HUES6 (cell line): ENCODE measurements around the gene CSNK1E.

Experiments
- H3K27ac ChIP-seq: 2 replicates; pipeline ENCODE4 v1.7.0; 2013; ENCODE audit warnings: low read depth, mild to moderate bottlenecking, low read length, inconsistent platforms
- H3K27me3 ChIP-seq: 2 replicates; pipeline ENCODE4 v1.6.1; 2013; ENCODE audit warnings: low read length; ENCODE audit not compliant: control insufficient read depth, insufficient read depth
- H3K36me3 ChIP-seq: 2 replicates; pipeline ENCODE4 v1.6.1; 2013; ENCODE audit warnings: low read length; ENCODE audit not compliant: control insufficient read depth, insufficient read depth
- H3K4me1 ChIP-seq: 2 replicates; pipeline ENCODE4 v1.6.1; 2013; ENCODE audit warnings: low read length; ENCODE audit not compliant: control insufficient read depth, insufficient read depth
- H3K4me3 ChIP-seq: 2 replicates; pipeline ENCODE4 v1.5.1; 2013; ENCODE audit warnings: low read depth, low read length
- H3K9ac ChIP-seq: one replicate; pipeline ENCODE4 v1.6.1; 2013; ENCODE audit warnings: mild to moderate bottlenecking, low read length
- H3K9me3 ChIP-seq: 2 replicates; pipeline ENCODE4 v1.6.1; 2013; ENCODE audit warnings: low read depth, low read length; ENCODE audit not compliant: control insufficient read depth, insufficient read depth

Gene CSNK1E

GRCh38 chr22:38327396-38327795 lies 10.2 kb upstream of the CSNK1E start:
- Histone ChIP-seq H3K27ac (peak overlapping the region; percentile 21; the same call in 1 of the 2 replicates), H3K4me3 (no peak overlapping the region), H3K9me3 (no peaks in the 10 kb centered on the region), H3K4me1 (peaks cover 40% of the 10 kb centered on the region), H3K36me3 (peaks cover 4% of the 10 kb centered on the region; the same call in 1 of the 2 replicates), H3K27me3 (no peaks in the 10 kb centered on the region), H3K9ac (no peak overlapping the region)

DNA sequence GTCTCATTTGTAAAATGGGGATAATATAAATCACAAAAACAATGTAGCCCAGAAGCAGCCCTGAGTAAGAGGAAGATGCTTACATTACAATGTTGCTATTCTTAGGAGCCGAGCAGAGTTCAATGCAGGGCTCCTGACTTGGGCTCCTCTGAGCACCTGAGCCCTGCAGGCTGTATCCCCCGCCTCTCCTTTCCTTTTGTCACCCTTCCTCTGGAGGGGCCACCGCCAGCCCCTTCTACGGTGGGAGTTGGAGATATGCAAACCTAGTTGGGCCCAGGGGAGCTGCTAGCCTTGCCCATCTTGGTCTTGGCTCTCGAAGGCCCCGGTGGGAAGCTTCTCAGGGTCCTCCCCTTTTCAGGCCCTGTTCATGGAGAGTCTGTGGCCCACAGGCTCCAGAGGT lies 8.4 kb upstream of the CSNK1E start:
- Histone ChIP-seq H3K36me3 (peaks cover 4% of the 10 kb centered on the region; the same call in 1 of the 2 replicates), H3K9ac (peak overlapping the region; percentile 43), H3K4me1 (peaks cover 40% of the 10 kb centered on the region), H3K4me3 (no peak overlapping the region), H3K27me3 (no peaks in the 10 kb centered on the region), H3K9me3 (no peaks in the 10 kb centered on the region), H3K27ac (peak overlapping the region; percentile 86)

DNA sequence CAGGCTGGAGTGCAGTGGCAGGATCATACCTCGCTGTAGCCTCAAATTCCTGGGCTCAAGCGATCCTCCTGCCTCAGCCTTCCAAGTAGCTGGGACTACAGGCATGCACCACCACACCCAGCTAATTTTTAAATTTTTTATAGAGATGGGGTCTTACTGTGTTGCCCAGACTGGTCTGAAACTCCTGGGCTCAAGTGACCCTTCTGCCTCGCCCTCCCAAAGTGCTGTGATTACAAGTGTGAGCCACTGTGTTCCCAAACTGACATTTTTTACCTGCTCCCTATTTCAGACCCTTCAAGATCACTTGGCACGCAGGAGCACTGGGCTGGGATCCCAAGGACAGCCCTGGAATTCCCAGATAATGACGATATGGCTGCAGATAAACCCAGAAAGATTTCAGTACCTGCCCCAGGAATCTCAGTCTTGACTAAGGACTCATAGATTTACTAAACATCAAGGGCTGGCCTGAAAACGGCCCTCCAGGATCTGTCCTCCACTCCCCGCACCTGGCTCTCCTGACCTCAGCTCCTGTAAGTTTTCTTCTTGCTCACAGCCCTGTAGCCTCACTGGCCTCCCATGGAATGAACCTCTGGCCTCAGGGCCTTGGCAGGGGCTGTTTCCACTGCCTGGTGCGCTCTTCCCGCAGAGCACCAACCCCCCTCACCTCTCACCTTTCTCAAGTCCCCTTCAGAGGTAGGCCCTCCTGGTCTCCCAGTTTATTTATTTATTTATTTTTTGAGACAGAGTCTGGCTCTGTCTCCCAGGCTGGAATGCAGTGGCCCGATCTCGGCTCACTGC lies 3.6 kb upstream of the CSNK1E start:
- Histone ChIP-seq H3K9me3 (no peaks in the 10 kb centered on the region), H3K4me1 (peaks cover 48% of the 10 kb centered on the region), H3K9ac (no peak overlapping the region), H3K27ac (no peak overlapping the region), H3K36me3 (no peaks in the 10 kb centered on the region; the same call in 1 of the 2 replicates), H3K27me3 (no peaks in the 10 kb centered on the region), H3K4me3 (no peak overlapping the region)

DNA sequence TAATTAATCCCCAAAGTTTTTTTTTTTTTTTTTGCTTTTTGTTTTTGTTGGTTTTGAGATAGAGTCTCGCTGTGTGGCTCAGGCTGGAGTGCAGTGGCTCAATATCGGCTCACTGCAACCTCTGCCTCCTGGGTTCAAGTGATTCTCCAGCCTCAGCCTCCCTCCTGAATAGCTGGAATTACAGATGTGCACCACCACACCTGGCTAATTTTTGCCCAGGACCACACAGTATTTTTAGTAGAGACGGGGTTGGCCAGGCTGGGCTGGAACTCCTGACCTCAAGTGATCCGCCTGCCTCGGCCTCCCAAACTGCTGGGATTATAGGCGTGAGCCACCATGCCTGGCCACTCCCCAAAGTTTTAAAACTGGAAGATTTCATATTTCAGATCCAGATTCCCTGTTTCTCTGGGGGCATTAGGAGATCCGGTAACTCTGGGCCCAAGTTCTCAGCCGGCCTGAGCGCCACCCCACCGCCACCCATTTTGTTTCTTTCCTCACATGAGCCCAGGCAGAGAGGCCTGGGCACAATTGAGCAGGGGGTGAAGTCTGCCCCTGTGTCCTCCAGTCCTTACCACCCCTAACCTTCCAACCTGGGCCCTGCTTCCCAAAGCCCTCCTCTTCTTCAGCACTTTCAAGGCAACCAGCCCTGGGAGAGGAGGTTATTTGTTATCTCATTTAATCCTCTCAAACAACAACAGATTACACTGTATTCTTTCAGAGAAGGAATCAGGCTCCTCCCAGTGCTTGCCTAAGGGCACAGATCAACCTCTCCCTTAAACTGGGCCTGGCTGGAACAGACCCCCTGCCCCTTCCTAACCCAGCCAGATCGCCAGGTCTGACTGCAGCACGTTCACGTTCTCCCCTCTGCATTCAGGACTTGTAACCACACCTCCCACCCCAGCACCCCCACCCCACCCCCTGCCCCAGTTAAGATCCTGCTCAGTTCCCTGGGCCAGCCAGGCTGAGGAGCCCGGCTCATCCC lies 1.9 kb upstream of the CSNK1E start:
- Histone ChIP-seq H3K27me3 (no peaks in the 10 kb centered on the region), H3K36me3 (peaks cover 4% of the 10 kb centered on the region), H3K4me3 (0 out of 2 replicates have a peak overlapping the region, but pooled peaks have one; percentile 76), H3K9me3 (no peaks in the 10 kb centered on the region), H3K27ac (peak overlapping the region; percentile 71; the same call in 1 of the 2 replicates), H3K4me1 (peaks cover 49% of the 10 kb centered on the region), H3K9ac (peak overlapping the region; percentile 49)

- peaks cover 55% of the 10 kb centered on the region for H3K4me1 ChIP-seq
- peak overlapping the region; percentile 67 for H3K9ac ChIP-seq
- peak overlapping the region; percentile 67 for H3K27ac ChIP-seq
These were observed 922 bp upstream of the CSNK1E start for GRCh38 chr22:38317995-38318715.

DNA sequence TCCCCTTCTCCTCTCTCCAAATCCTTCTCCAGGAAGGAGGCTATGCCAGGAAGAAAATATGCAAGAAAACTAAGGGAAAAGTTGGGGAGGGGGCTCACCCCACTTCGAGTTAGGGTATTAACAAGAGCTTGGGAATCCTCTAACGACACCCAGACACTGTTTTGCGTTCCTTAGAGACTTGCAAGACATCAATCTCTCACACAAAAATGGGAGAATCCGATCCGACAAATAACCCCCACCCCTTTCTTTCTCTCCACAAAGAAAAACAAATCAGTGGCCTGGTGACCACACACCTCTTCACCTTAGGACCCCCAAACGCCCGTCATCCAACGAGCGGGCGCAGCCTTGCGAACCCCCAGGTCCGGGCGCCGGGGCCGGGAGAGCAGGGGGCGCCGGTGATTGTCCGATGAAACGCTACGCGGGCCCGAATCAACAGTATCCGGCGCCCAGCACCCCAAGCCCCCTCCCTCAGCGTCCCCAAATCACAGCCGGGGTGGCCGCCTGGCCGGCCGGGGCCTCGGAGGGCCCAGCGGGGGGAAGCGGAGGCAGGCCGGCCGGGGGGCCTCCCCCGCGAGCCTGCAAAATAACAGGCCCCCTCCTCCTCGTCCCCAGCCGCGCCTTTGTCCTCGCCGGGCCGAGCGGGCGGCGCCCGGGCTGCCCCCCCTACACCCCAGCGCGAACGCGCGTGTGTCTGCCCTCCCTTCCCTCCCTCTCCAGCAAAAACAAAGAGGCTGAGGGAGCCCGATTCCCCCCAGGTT lies 690 bp downstream of the CSNK1E start:
- Histone ChIP-seq H3K27me3 (no peaks in the 10 kb centered on the region), H3K36me3 (peaks cover 29% of the 10 kb centered on the region), H3K4me1 (peaks cover 61% of the 10 kb centered on the region), H3K4me3 (peak overlapping the region; percentile 87), H3K9me3 (no peaks in the 10 kb centered on the region), H3K27ac (peak overlapping the region; percentile 93), H3K9ac (peak overlapping the region; percentile 86)

More at GRCh38 chr22:38317995-38318715, 922 bp upstream of the CSNK1E start:
- Histone ChIP-seq H3K27me3 (no peaks in the 10 kb centered on the region), H3K9me3 (no peaks in the 10 kb centered on the region), H3K36me3 (peaks cover 13% of the 10 kb centered on the region), H3K4me3 (peak overlapping the region; percentile 76)

- Histone ChIP-seq H3K4me1 (peaks cover 67% of the 10 kb centered on the region), H3K27me3 (no peaks in the 10 kb centered on the region), H3K27ac (peak overlapping the region; percentile 93), H3K4me3 (peak overlapping the region; percentile 87), H3K36me3 (peaks cover 36% of the 10 kb centered on the region), H3K9ac (peak overlapping the region; percentile 86), H3K9me3 (no peaks in the 10 kb centered on the region)
These were observed 1.3 kb downstream of the CSNK1E start for GRCh38 chr22:38315823-38316363.

GRCh38 chr22:38314933-38315822 lies 2.1 kb downstream of the CSNK1E start:
- Histone ChIP-seq H3K4me3 (peak overlapping the region; percentile 87), H3K36me3 (peaks cover 42% of the 10 kb centered on the region), H3K27me3 (no peaks in the 10 kb centered on the region), H3K9ac (peak overlapping the region; percentile 86), H3K9me3 (no peaks in the 10 kb centered on the region), H3K4me1 (peaks cover 70% of the 10 kb centered on the region), H3K27ac (peak overlapping the region; percentile 93)
